WERI-Rb-1 (cell line): ENCODE measurements around the gene MICA.

Experiments
- DNase-seq: peaks from one replicate; pipeline ENCODE4 v3.0.0-alpha.2; 2020
- H3K27ac ChIP-seq: fragments of 250-450 bp; sonication (Bioruptor Pico); 2 replicates; pipeline ENCODE4 v1.5.1; 2020; ENCODE audit warnings: mild to moderate bottlenecking, moderate library complexity
- H3K27me3 ChIP-seq: fragments of 250-450 bp; sonication (Bioruptor Pico); 2 replicates; pipeline ENCODE4 v1.5.1; 2021; ENCODE audit warnings: mild to moderate bottlenecking, low read depth, moderate library complexity; ENCODE audit not compliant: insufficient read depth, severe bottlenecking
- H3K36me3 ChIP-seq: fragments of 250-450 bp; sonication (Bioruptor Pico); 2 replicates; pipeline ENCODE4 v1.5.1; 2020; ENCODE audit warnings: mild to moderate bottlenecking, moderate library complexity
- H3K4me3 ChIP-seq: 2 replicates; pipeline ENCODE4 v1.5.1; 2011; ENCODE audit warnings: low read depth, mild to moderate bottlenecking, control low read depth, low read length
- H3K9me3 ChIP-seq: fragments of 250-450 bp; sonication (Bioruptor Pico); 2 replicates; pipeline ENCODE4 v1.5.1; 2021; ENCODE audit warnings: mild to moderate bottlenecking, moderate library complexity; ENCODE audit not compliant: severe bottlenecking
- TF ChIP-seq, protein P1 (sequence below): IDR thresholded peaks from 2 replicates; pipeline ENCODE4 v1.5.1; 2011; ENCODE audit warnings: low read depth, mild to moderate bottlenecking, control low read depth, inconsistent platforms, low read length

MICA gene

GRCh38 chr6:31403283-31404060 is at the start of gene MICA:
Gene MICA, plus strand, starts transcription at chr6:31403595. Its CDS starts 38 bp downstream, at chr6:31403633.
- TF ChIP-seq, protein P1, sequence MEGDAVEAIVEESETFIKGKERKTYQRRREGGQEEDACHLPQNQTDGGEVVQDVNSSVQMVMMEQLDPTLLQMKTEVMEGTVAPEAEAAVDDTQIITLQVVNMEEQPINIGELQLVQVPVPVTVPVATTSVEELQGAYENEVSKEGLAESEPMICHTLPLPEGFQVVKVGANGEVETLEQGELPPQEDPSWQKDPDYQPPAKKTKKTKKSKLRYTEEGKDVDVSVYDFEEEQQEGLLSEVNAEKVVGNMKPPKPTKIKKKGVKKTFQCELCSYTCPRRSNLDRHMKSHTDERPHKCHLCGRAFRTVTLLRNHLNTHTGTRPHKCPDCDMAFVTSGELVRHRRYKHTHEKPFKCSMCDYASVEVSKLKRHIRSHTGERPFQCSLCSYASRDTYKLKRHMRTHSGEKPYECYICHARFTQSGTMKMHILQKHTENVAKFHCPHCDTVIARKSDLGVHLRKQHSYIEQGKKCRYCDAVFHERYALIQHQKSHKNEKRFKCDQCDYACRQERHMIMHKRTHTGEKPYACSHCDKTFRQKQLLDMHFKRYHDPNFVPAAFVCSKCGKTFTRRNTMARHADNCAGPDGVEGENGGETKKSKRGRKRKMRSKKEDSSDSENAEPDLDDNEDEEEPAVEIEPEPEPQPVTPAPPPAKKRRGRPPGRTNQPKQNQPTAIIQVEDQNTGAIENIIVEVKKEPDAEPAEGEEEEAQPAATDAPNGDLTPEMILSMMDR = 0 out of 2 replicates have a peak, but pooled peaks have one; percentile 9
- Histone ChIP-seq H3K4me3 (peak within 1 kb of the TSS; percentile 61), H3K27me3 (no peaks in the 10 kb centered on the region), H3K27ac (no peak within 1 kb of the TSS), H3K36me3 (no peaks in the 10 kb centered on the region), H3K9me3 (peaks cover 19% of the 10 kb centered on the region)
- DNase-seq = peak; percentile 88

- Histone ChIP-seq H3K27ac (no peak overlapping the region), H3K4me3 (no peak overlapping the region)
- no peak for DNase-seq
Measured at GRCh38 chr6:31354158-31354863, 49.1 kb upstream of the MICA start.

GRCh38 chr6:31354864-31355582 is 48.4 kb upstream of the MICA start:
- H3K9me3 ChIP-seq = no peaks in the 10 kb centered on the region
- no peak overlapping the region for H3K27ac ChIP-seq
- no peak overlapping the region for H3K4me3 ChIP-seq
- TF ChIP-seq, protein P1 = no peak
- no peaks in the 10 kb centered on the region for H3K36me3 ChIP-seq
- H3K27me3 ChIP-seq = peaks cover 40% of the 10 kb centered on the region
- DNase-seq = no peak

More at GRCh38 chr6:31354158-31354863, 49.1 kb upstream of the MICA start:
- Histone ChIP-seq H3K27me3 (peaks cover 33% of the 10 kb centered on the region), H3K36me3 (no peaks in the 10 kb centered on the region), H3K9me3 (no peaks in the 10 kb centered on the region)
- TF ChIP-seq, protein P1 = no peak

- TF ChIP-seq, protein P1 = no peak
- Histone ChIP-seq H3K36me3 (no peaks in the 10 kb centered on the region), H3K9me3 (peaks cover under 1% of the 10 kb centered on the region), H3K27me3 (peaks cover 46% of the 10 kb centered on the region), H3K4me3 (no peak overlapping the region), H3K27ac (no peak overlapping the region)
- no peak for DNase-seq
Measured at GRCh38 chr6:31355583-31355948, 47.8 kb upstream of the MICA start.

GRCh38 chr6:31356216-31356945 is 47.0 kb upstream of the MICA start:
- H3K36me3 ChIP-seq = no peaks in the 10 kb centered on the region
- no peak overlapping the region for H3K27ac ChIP-seq
- H3K4me3 ChIP-seq = peak overlapping the region; percentile 57
- H3K27me3 ChIP-seq = peaks cover 53% of the 10 kb centered on the region
- TF ChIP-seq, protein P1 = peak; percentile 26; the same call in 1 of the 2 replicates
- H3K9me3 ChIP-seq = peaks cover 9% of the 10 kb centered on the region
- DNase-seq = peak; percentile 52
